HG02798 (cell line): ENCODE results near the gene CLPSL2.
"Not testable (repeated sequence)": the region's sequence is repeated elsewhere in the genome, so short reads cannot be mapped to it uniquely, and the experiment has no call there.

Source experiments
- ATAC-seq: cut with Tn5 transposase; IDR thresholded peaks from one replicate; pipeline ENCODE4 v1.9.1; 2021; ENCODE audit warnings: mild to moderate bottlenecking; ENCODE audit not compliant: unreplicated experiment, poor library complexity

Gene CLPSL2, protein sequence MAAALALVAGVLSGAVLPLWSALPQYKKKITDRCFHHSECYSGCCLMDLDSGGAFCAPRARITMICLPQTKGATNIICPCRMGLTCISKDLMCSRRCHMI

DNA sequence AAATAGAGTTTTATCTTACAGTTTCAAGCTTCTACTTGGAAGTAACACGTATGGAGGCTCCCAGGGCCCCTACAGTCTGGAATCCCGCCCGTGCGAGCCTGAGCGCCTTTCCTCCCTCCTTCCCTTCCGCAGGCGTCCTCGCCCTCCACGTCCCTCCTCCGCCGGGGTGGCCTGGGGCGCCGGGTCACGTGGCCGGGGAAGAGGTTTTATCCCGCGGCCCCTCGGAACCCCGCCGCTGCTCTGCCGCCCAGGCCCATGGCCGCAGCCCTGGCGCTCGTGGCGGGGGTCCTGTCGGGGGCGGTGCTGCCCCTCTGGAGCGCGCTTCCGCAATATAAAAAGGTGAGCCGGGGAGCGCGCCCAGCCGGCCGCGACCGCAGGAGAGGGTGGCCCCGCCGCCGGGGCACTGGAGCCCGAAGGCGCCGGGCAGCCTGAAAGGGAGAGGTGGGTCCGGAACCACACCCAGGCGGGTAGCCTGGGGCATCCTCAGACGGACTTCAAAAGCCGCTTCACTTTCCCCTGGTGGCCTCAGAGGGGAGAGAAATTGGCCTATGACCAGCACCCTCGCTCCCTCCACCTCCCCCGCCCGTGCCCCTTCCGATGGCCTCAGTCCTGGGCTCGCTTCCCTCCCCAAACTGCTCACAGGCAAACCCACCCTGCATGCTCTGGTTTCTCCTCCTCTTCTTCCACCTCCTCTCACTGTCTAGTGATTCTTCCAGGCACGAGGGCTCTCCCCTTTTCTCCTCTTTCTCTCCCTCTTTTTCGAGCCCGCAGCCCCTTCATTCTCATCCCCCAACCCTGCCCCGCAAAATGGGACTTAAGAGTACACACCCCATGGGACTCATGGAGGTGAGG lies at the start of gene CLPSL2:
Gene CLPSL2, plus strand, starts transcription at position 235 of the 852 bp plus-strand sequence. Its CDS starts 21 bp downstream, at position 256.
- no peak for ATAC-seq

DNA sequence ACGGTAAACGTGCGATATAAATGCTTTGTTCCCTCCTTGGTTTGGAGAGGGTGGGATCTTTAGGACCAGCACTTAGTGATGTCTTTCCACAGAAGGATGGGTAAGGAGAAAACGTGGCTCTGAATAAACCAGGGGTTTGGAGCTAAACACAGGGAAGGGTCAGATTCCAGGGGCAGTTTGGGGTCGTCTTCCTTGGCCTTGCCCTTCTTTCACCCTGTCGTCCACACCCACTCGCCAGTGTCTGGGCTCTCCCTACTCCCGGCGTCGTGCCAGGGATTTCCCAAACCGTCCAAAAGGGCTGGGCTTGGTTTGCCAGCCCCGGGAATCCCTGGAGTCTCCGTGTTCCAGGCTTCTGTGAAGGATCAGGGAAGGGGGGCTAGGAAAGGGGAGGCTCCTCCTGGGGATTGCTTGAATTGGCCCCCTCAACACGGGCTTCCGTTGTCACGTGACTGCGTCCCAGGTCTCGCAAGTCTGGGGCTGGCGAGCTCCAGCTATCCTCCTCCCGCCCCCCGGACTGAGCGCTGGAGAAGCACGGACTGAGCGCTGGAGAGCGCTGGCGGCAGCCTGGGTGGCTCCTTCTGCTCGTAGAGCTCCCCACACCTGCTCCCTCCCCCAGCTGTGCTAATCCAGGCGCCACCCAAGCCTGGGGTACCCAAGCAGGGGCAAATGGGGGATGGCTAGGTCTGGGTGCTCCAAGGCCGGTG lies 49.0 kb upstream of the CLPSL2 start:
- peak; percentile 10 for ATAC-seq

DNA sequence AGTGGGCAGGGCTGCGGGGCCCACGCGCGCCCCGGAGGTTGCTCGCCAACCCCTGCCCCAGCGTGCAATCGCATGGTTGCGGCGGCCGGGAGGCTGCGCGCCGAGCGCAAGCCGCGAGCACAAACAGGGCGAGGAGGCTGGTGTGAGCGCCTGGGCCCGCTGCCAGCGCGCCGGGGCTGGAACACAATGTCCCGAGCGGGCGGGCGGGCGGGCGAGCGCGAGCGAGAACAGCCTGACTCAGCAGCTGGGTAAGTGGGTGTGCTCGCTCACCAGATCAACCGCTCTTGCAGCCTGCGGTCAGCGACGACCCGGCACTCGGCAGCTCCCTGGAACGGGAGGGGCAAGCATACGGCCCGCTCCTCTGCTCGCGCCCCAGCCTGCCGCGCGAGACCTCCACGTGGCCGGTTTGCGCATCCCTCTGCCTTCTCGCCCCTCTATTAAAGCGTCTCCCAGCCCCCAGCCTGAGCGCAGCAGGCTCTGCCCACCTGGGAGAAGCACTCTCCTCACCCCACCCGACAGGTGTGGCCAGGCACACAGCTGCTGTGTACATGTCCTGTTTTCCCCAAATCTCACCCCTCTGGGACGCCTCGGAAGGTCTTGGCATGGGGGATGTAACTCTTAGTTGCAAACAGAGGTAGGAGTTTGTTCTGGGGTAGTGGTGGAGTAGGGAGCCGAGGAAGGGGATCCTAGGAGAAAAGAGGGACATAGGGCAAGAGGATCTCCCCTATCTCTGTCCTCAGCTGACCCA lies 48.3 kb upstream of the CLPSL2 start:
- peak; percentile 40 for ATAC-seq

DNA sequence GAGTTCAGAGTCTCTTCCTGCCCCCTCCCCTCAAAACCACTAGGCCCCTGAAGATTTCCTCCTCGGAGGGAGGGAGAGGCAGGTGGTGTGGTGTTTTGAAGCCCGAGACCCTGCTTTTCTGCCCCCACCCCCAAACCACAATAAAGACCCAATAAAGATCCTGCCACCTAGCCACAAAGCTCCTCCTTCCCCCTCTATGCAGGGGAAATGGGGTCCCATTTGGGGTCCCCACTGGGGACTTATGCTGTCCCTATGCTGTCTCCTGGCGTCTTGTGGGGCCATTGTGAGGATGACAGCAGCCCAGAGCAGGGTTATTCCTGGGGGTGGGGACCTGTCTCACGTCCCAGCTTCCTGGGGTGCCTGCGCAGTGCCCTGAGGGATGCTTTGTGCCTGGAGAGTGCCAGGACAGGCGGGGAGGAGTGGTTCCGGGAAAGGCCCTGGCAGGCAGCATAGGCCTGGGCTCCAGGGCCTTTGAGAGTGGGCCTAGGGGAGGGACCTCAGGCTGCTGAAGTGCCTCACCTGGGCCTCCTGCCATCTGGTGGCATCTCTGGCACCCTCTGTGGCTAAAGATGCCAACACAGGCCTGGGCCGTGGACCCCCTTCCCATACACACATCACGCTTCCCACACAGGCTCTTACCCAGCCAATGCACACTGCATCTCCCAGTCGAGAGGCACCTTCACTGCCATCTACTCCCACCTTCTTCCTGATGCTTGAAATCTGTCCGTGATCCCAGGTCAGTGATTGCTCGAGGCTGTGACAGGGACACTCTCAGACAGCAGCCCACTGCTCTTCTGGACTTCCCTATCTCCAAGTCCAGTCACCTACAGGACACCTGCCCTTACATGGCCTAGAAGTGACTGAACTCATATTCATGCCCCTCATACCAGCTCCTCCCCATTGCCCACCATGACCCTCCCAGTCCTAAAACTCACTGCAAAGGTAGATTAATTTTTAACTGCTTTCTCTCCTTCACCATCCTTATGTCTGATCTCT lies 47.4 kb upstream of the CLPSL2 start:
- ATAC-seq, result no peak

DNA sequence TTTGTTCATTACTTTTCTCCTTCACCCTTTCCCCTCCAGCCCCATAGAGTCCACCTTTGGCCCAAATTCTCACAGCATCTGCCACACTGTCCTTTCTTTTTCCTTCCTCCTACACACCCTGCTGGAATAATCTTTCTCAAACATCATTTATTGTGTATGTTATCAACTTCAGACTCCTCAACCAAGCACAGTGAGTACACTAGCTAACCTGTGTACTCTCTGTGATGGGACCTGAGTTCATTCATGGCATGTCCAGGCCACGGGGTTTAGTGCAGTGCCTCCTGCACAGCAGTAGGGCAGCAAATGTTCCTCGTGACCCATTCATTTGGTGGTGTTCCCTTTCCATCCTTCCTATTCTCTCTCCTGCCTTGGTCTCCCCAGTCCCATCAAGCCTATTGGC lies 46.7 kb upstream of the CLPSL2 start:
- no peak for ATAC-seq

DNA sequence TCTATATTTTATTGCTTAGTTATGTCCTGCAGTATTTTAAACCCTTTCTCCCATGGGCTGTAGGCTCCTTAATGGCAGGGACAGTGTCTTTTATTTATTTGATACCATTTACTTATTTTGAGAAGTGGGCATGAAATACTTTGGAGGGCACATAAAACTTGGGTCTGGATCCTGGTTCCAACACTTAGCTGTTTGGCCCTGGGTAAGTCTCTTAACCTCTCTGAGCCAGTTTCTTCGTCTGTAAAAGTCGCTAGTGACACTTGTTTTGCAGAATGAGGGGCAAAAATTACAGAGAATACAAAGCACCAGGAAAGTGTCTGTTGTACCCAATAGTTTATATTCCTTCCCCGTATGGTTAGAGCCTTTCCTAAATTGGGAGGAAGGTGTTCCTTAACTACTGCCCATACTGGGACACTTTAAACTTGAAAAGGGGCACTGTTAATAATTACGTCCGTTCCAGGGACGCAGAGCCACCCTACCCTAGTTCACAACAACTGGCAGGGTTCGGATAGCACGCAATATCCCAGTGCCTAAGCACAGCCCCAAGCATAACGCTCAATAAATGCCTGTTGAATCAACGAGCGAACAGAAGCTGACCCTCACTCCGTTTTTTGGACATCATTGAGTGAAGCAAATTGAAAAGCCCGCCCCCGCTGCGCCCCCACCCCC lies 45.5 kb upstream of the CLPSL2 start:
- no peak for ATAC-seq

DNA sequence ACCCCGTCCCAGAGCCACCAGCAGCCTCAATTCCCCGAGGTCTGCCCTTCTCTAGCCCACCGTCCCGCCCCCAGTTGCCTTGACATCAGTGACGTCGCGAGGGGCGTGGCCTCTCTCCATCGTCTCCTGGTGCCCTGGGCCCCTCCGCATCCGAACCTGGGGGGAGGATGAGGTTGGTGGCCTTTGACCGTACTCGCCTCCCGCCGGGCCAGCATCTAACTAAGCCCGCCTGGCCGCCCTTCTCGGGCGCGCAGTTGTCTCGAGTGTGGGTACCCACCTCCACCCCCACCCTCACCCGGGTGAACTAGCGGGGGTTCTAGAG lies 45.0 kb upstream of the CLPSL2 start:
- peak; percentile 56 for ATAC-seq

DNA sequence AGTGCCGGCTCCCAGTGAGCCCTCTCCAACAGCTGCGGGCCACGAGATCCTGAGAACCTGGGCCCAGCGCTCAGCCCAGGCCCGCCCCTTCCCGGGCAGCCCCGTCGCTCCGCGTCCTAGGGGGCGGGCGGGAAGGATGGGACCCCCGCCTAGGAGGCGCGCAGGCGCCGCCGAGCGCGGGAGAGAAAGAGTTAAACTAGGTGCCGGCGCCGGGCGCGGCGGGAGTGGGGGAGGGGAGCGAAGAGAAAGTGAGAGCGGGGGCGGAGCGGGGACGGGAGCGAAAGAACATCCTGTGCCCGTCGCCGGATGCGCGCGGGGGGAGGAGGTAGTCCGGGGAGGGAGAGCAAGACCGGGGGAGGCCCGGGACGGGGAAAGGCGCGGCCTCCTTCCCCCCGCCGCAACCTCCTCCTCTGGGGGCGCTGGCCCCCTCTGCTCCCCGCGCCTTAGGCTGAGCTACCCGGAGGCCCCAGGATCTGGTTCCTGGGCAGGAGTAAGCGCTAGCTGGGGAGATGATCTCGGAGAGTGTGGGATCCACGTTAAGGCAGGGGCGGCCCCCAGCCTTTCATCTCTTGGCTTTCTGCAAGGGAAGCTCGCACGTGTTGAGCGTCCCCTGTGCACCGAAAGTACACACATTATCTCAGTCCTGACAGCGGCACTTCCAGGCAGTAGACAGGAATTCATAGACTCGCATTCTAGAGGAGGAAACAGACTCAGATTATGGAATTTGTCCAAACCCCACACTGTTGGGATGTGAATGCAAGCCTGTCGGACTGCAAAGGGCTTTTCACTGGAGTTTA lies 44.5 kb upstream of the CLPSL2 start:
- ATAC-seq, result peak; percentile 63

DNA sequence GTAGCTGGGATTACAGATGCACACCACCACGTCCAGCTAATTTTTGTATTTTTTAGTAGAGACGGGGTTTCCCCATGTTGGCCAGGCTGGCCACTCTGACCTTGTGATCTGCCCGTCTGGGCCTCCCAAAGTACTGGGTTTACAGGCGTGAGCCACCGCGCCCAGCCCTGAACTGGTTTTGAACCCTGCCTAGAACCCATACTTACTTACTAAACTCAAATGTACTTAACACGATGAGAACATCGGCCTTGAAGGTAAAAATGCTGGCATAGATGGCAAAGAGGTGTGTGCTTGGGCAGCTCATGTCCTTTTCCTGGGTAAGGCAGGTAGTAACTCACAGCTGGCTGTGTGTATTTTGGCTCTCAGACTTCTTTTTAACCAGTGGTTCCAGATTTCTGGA lies 42.8 kb upstream of the CLPSL2 start:
- no peak for ATAC-seq

DNA sequence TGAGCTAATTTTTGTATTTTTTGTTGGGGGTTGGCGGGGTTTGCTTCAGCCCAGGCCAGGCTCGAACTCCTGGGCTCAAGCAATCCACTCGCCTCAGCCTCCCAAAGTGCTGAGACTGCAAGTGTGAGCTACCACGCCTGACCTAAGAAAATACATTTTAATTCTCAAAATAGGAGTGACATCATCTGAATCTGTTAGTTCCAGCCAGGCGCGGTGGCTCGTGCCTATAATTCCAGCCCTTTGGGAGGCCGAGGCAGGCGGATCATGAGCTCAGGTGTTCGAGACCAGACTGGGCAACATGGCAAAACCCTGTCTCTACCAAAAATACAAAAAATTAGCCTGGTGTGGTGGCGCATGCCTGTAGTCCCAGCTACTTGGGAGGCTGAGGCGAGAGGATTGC lies 42.1 kb upstream of the CLPSL2 start:
- ATAC-seq, result not testable (repeated sequence)

DNA sequence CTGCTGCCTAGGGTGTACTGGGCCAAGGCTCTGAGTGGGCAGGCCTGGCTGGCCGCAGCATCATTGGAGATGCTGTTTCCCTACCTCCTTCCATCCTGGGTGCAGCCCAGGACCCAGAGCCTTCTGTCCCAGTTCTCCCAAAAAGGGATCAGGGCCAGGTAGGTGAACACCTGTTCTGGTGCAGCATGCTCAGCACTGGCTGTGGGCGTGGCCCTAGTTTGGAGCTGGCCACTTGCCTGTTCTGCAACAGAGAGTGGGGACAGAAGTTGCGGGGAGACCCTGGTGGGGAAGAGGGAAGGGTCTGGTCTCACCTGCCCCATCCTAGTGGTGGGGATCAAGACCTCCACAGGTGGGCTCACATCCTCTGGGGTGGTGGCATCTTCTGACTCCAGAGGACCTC lies 40.9 kb upstream of the CLPSL2 start:
- no peak for ATAC-seq

DNA sequence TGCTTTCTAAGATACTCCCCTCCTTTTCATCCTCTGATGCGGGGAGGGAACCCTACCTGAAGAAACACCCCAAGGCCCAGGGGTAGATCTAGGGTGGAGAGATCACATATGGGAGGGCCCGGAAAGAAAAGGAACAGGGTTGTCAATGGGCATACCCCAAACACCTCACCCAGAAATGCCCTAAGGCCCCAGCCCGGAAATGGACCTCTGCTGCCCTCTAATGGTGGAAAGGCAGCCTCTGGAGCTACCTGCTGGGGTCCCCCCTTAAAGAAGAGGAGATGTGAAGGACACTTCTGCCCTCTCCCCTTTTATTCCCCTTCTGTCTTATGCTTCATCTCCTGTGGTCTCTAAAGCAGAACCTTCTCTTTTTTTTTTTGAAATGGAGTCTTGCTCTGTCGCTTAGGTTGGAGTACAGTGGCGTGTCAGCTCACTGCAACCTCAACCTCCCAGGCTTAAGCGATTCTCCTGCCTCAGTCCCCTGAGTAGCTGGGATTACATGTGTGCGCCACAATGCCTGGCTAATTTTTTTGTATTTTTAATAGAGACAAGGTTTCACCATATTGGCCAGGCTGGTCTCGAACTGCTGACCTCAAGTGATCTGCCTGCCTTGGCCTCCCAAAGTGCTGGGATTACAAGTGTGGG lies 40.0 kb upstream of the CLPSL2 start:
- peak; percentile 20 for ATAC-seq

DNA sequence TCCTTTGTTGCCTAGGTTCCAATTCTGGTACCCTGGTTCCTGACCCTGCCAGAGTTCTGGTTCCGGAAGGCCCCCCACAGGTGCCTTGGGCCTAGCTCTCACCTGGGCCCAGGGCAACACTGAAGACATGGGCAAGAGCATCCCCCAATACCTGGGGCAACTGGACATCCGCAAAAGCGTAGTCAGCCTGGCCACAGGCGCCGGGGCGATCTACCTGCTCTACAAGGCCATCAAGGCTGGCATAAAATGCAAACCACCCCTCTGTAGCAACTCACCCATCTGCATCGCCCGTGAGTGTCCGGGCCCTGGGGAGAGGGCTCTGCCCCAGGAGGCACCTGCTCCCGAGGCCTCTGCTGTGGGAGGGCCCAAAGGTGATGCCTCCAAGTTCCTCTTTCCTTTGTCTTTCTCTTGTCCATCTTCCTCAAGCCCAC lies 39.4 kb upstream of the CLPSL2 start, which contains the start of gene ARMC12:
Gene ARMC12, plus strand, starts transcription at position 51 of the 431 bp plus-strand sequence. Its CDS starts 77 bp downstream, at position 128.
- no peak for ATAC-seq

DNA sequence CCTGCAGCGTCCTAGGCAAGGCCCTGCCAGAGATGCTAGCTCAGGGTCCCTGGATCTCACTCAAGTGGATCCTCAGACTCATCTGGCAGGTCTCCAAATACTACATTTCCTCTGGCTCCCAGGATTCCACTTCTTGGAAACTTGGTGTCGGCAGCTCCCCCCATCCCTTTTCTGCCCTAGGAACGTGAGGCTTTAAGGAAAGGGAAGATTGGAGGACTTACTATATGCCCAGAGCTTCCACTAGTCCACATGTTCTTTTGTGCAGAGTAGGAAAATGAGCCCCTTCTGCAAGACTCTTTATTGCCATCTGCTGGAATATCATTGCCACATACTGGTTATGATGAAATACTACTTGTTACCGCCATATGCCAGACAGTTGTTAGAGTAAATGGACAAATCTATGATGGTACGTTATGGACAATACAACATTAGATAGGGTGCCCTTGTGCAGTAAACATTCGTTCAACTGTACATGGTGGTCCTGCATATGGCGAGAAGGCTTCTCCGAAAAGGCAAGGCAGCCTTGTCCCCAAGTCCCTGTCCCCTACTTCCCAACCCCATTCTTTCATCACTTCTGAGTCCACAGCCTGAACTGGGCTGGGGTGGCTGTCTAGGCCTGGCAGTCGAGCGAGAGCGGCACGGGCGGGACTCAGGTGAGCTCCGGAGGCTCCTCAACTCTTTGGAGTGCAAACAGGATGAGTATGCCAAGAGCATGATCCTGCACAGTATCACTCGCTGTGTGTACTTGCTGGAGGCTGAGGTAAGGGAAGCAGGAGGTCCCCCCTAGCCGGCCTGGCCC lies 38.8 kb upstream of the CLPSL2 start:
- ATAC-seq, result no peak

DNA sequence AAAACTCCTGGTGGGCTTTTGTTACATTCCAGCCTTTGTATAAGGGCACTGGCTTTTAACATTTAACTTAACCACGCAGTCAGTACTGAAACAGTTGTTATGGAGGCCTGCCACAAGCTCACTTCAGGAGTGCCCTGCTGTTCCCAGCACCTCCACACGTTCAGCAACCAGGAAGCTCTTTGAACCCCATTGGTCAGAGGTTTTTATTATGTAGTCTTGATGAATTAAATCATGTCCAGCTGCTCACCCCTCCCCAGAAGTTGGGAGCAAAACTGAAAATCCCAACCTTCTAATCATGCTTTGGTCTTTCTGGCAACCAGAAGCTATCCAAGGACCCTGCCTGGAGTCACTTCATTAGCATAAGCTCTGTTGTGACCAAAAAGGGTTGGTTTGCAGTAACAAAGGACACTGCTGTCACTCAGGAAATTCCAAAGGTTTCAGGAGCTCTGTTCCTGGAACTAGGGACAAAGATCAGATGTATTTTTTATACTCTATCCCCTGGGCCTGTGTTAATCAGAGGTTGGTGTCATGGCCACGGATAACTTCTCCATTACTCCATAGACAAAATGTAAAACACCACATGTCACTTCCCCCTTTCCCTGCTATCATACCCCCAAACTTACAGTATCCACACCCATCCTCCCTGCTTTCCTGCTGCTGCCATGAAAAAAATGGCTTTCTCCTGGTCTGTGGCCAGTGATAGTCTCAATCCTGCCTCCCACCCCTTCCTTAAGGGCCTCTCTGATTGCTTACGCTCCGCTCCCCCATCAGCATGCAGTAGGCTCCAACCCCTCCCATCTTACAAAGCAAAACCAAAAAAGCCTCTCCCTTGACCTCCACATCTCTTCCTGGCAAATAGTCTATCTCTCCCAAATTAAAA lies 36.5 kb upstream of the CLPSL2 start:
- no peak for ATAC-seq

DNA sequence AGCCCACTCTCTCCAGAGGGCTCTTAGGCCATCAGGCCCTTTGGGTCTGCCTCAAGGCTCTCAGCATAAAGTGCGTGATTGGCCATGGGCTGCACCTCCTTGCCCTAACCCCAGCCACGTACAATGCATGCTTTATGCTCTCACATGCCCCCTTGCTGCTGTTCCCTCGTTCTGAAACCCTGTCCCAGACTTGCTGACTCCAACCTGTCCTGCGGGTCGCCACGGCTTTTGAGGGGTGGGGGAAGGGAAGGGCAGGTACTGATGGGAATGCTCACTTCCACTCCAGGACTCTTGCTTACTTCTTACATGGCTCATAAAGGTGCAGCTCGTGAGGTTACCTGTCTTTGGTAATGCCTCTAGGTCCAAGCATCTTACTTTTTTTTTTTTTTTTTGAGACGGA lies 33.6 kb upstream of the CLPSL2 start:
- no peak for ATAC-seq
